Left lobe of liver (tissue), 2 donors: Measurements from ENCODE around the gene PATL2. TPM values are rescaled to one million over a fixed set of nuclear protein-coding genes. Genes with fewer than 3 reads are reported as not detected.
"Not testable (repeated sequence)": the region's sequence is repeated elsewhere in the genome, so short reads cannot be mapped to it uniquely, and the experiment has no call there.

Experiments used
- ATAC-seq: fragments of 200-7000 bp; cut with Tn5 transposase; one replicate; pipeline ENCODE4 v1.9.1; 2020; ENCODE audit warnings: mild to moderate bottlenecking, moderate library complexity
- DNase-seq: peaks from one replicate; pipeline ENCODE4 v3.0.0-alpha.2; 2020; ENCODE audit warnings: low spot score
- total RNA-seq: library from RNA; stranded (reverse); gene quantifications from one replicate; pipeline ENCODE4 v1.2.1, GENCODE V29; 2021
- donor health status: DM: no; HTN: no; CAD: no; lungs with moderate emphysema.
- donor health status: DM: no; HTN: yes; CAD: no.

Gene PATL2
- total RNA-seq, 1 donor from 2014 or later, result 0.58 TPM

GRCh38 chr15:44694416-44694815 lies 16.7 kb downstream of the PATL2 start:
- ATAC-seq, result no peak

GRCh38 chr15:44692659-44693058 lies 18.5 kb downstream of the PATL2 start:
- no peak for ATAC-seq
- no peak for DNase-seq

More at GRCh38 chr15:44694416-44694815, 16.7 kb downstream of the PATL2 start:
- DNase-seq, result no peak

- ATAC-seq, result not testable (repeated sequence)
Observed at GRCh38 chr15:44690245-44690644, 20.9 kb downstream of the PATL2 start.

GRCh38 chr15:44689318-44689717 lies 21.8 kb downstream of the PATL2 start:
- not testable (repeated sequence) for DNase-seq, ATAC-seq

More at GRCh38 chr15:44690245-44690644, 20.9 kb downstream of the PATL2 start:
- DNase-seq, result not testable (repeated sequence)

- not testable (repeated sequence) for ATAC-seq, DNase-seq
Observed at GRCh38 chr15:44682809-44683682, 28.1 kb downstream of the PATL2 start.

GRCh38 chr15:44682211-44682610 lies 28.9 kb downstream of the PATL2 start:
- ATAC-seq, result no peak
- DNase-seq, result no peak

- DNase-seq (no peak), ATAC-seq (no peak)
Observed at GRCh38 chr15:44676676-44677075, 34.4 kb downstream of the PATL2 start.

- no peak for DNase-seq
- ATAC-seq, result no peak
Observed at GRCh38 chr15:44675911-44676310, 35.2 kb downstream of the PATL2 start.

GRCh38 chr15:44673639-44674038 lies 37.5 kb downstream of the PATL2 start:
- DNase-seq (no peak), ATAC-seq (no peak)

- DNase-seq, result no peak
- no peak for ATAC-seq
Observed at GRCh38 chr15:44670087-44670950, 40.8 kb downstream of the PATL2 start.

- no peak for ATAC-seq
Observed at GRCh38 chr15:44668921-44669320, 42.2 kb downstream of the PATL2 start.

GRCh38 chr15:44667039-44667360 lies 44.1 kb downstream of the PATL2 start:
- DNase-seq (no peak), ATAC-seq (no peak)

More at GRCh38 chr15:44668921-44669320, 42.2 kb downstream of the PATL2 start:
- no peak for DNase-seq

- ATAC-seq, result no peak
- DNase-seq, result no peak
Observed at GRCh38 chr15:44666210-44667038, 44.7 kb downstream of the PATL2 start.

GRCh38 chr15:44663410-44664308 lies 47.5 kb downstream of the PATL2 start, which contains the start of gene SPG11:
Gene SPG11, minus strand, starts transcription at chr15:44663662. Its CDS starts 15 bp downstream, at chr15:44663647.
- peak; percentile 95 for ATAC-seq

GRCh38 chr15:44662478-44663409 lies 48.4 kb downstream of the PATL2 start:
- DNase-seq, result peak; percentile 74
- peak; percentile 82 for ATAC-seq

More at GRCh38 chr15:44663410-44664308, 47.5 kb downstream of the PATL2 start, which contains the start of gene SPG11:
- DNase-seq, result peak; percentile 98

- DNase-seq (no peak), ATAC-seq (no peak)
Observed at GRCh38 chr15:44661576-44661975, 49.5 kb downstream of the PATL2 start.

- DNase-seq (no peak), ATAC-seq (no peak)
Observed at GRCh38 chr15:44659056-44659455, 52.1 kb downstream of the PATL2 start.

- DNase-seq (no peak), ATAC-seq (no peak)
Observed at GRCh38 chr15:44657378-44657777, 53.7 kb downstream of the PATL2 start.
